PC-9 (cell line): ENCODE measurements around the gene ALKBH8.

Source experiments
- CTCF ChIP-seq: fragments of 200-600 bp; sonication (generic); conservative IDR thresholded peaks from 2 replicates; pipeline ENCODE4 v1.6.1; 2017; ENCODE audit warnings: mixed run types, antibody characterized with exemption, mild to moderate bottlenecking, moderate library complexity
- EZH2 ChIP-seq: fragments of 200-600 bp; sonication (generic); IDR thresholded peaks from 2 replicates; pipeline ENCODE4 v1.8.0; 2017; ENCODE audit warnings: antibody characterized with exemption, low read depth

DNA sequence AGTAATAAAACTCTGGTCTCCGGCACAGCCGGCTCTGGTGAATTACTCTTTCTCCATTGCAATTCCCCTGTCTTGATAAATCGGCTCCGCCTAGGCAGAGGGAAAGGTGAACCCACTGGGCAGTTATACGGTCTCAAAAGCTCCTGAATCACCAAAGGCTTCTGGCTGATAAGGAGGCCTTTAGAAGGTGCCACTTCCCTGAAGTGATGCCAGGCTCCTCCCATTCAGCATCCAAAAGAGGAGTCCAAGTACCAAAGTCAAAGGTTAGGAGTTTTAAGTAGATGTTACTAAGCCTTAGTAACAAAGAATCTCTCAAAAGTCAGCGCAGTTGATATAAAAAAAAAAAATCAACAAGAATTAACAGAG lies 11.8 kb upstream of the ALKBH8 start:
- TF ChIP-seq CTCF = no peak
- TF ChIP-seq EZH2 = no peak
